Spleen (tissue), 7 donors: ENCODE measurements around the gene ZNF746.

Source experiments
- POLR2A ChIP-seq, 3 donors: fragments of 450-650 bp; IDR thresholded peaks; one replicate each; pipeline ENCODE4 v1.5.1; 2017; ENCODE audit warnings: antibody characterized with exemption in 3 of 3, mild to moderate bottlenecking in 1 of 3
- POLR2AphosphoS5 ChIP-seq, 3 donors: sonication (generic); formaldehyde crosslinking; IDR thresholded peaks; one replicate each; pipeline ENCODE4 v1.5.1; 2017; ENCODE audit warnings: antibody characterized with exemption in 3 of 3
- TF ChIP-seq, protein P1 (sequence below), 11 experiments: fragments of 200-600 bp in 7 of 11; fragments of 450-650 bp in 4 of 11; sonication (generic) in 4 of 11; IDR thresholded peaks in 8 of 11; conservative IDR thresholded peaks in 3 of 11; 1 replicate in 7 of 11; 2 replicates in 4 of 11; pipeline versions ENCODE4 v1.4.0 to v1.8.0; 2016 to 2021; ENCODE audit warnings: antibody characterized with exemption in 11 of 11, inconsistent platforms in 4 of 11, mild to moderate bottlenecking in 1 of 11
- donor health status: DM: no; HTN: no; CAD: no; lungs with moderate emphysema.
- donor health status: DM: no; HTN: no; CAD: no.
- donor health status: DM: no; HTN: no; CAD: no.

DNA sequence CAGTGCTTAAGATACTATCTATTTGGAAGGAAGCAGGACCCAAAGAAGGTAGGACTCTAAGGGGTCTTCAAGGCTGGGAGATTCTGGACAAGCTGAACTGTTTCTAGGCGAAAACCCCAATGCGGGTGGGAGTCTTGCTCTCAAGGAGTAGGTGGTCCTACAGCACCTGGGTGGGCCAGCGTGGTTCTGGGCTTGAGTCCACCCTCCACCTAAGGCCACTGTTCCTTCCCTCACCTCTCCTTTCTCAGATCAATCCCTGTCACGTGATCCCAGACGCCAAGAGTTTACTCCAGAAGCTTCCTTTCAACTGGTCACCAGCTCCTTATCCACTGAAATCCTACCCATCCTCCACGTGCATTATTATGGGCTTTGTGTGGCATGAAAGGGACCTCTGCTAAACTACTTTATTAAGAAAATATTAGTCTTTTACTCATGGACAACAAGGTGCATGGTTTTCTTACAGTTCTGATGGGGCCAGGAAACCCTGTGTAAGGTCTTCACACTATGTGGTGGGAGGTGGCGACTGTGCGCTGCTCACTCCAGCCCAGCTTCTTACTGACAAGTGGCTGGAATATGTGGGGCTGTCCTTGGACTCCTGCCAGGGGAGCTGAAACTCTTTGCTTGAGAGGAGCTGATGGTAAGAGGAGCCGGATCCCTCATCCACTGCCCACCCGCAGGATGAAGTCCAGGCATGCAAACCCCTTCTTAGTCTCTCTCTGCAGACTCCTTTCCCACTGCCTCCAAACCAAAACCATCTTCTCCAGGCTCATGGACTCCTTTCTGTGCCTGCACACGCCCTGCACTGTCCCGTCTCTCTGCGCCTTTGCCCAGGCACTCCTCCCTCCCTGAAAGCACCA lies 1.6 kb downstream of the ZNF746 start:
- TF ChIP-seq, protein P1, sequence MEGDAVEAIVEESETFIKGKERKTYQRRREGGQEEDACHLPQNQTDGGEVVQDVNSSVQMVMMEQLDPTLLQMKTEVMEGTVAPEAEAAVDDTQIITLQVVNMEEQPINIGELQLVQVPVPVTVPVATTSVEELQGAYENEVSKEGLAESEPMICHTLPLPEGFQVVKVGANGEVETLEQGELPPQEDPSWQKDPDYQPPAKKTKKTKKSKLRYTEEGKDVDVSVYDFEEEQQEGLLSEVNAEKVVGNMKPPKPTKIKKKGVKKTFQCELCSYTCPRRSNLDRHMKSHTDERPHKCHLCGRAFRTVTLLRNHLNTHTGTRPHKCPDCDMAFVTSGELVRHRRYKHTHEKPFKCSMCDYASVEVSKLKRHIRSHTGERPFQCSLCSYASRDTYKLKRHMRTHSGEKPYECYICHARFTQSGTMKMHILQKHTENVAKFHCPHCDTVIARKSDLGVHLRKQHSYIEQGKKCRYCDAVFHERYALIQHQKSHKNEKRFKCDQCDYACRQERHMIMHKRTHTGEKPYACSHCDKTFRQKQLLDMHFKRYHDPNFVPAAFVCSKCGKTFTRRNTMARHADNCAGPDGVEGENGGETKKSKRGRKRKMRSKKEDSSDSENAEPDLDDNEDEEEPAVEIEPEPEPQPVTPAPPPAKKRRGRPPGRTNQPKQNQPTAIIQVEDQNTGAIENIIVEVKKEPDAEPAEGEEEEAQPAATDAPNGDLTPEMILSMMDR (IDR thresholded peaks at IDR 0.05 in 8 of 11, conservative IDR thresholded peaks at IDR 0.05 in 3 of 11): no peak
- TF ChIP-seq POLR2A (IDR thresholded peaks at IDR 0.05) (no peak), POLR2AphosphoS5 (IDR thresholded peaks at IDR 0.05) (peak in 1 of 3 donors; percentile 30)
